Mesenchymal stem cell (in vitro differentiated cells and primary cell): Measurements from ENCODE around the gene FGGY.

Source experiments
- DNase-seq: peaks from one replicate; pipeline ENCODE4 v3.0.0-alpha.2; 2013
- H2AFZ ChIP-seq: one replicate; pipeline ENCODE4 v1.6.1; 2013; ENCODE audit warnings: low read depth, mild to moderate bottlenecking, control low read depth, inconsistent platforms, low read length, moderate library complexity
- H2AK5ac ChIP-seq: 2 replicates; pipeline ENCODE4 v1.6.1; 2013; ENCODE audit warnings: low read length, moderate library complexity, mild to moderate bottlenecking, inconsistent platforms; ENCODE audit not compliant: severe bottlenecking
- H2BK120ac ChIP-seq: one replicate; pipeline ENCODE4 v1.6.1; 2013; ENCODE audit warnings: low read depth, mild to moderate bottlenecking, inconsistent platforms, low read length, moderate library complexity
- H2BK12ac ChIP-seq, 2 experiments: one replicate each; pipeline ENCODE4 v1.6.1; 2013; ENCODE audit warnings: inconsistent platforms in 2 of 2, low read length in 2 of 2, mild to moderate bottlenecking in 2 of 2, moderate library complexity in 2 of 2, control low read depth in 1 of 2
- H2BK15ac ChIP-seq: one replicate; pipeline ENCODE4 v1.6.1; 2013; ENCODE audit warnings: mild to moderate bottlenecking, low read depth, inconsistent platforms; ENCODE audit not compliant: poor library complexity, severe bottlenecking
- H2BK5ac ChIP-seq: 2 replicates; pipeline ENCODE4 v1.6.1; 2013; ENCODE audit warnings: low read depth, mild to moderate bottlenecking, low read length, control low read depth, inconsistent platforms; ENCODE audit not compliant: poor library complexity, severe bottlenecking
- H3K14ac ChIP-seq, 2 experiments: one replicate each; pipeline ENCODE4 v1.6.1; 2013; ENCODE audit warnings: inconsistent platforms in 2 of 2, low read length in 2 of 2, control low read depth in 1 of 2, mild to moderate bottlenecking in 1 of 2, moderate library complexity in 1 of 2
- H3K18ac ChIP-seq, 2 experiments: one replicate each; pipeline ENCODE4 v1.6.1; 2013; ENCODE audit warnings: inconsistent platforms in 2 of 2, low read length in 2 of 2, control low read depth in 1 of 2, low read depth in 1 of 2, mild to moderate bottlenecking in 1 of 2
- H3K23ac ChIP-seq, 2 experiments: one replicate each; pipeline ENCODE4 v1.6.1; 2013; ENCODE audit warnings: inconsistent platforms in 2 of 2, low read length in 2 of 2, mild to moderate bottlenecking in 2 of 2, moderate library complexity in 2 of 2, control low read depth in 1 of 2
- H3K27ac ChIP-seq: 2 replicates; pipeline ENCODE4 v1.5.1; 2013; ENCODE audit warnings: mild to moderate bottlenecking, moderate library complexity, low read length, control low read depth, inconsistent platforms; ENCODE audit not compliant: poor library complexity, severe bottlenecking
- H3K27me3 ChIP-seq, 2 experiments: 2 replicates each; pipeline versions ENCODE4 v1.6.1 to v1.7.0; 2013; ENCODE audit warnings: low read length in 2 of 2, mild to moderate bottlenecking in 2 of 2, moderate library complexity in 2 of 2, control low read depth in 1 of 2, inconsistent platforms in 1 of 2; ENCODE audit not compliant: control insufficient read depth in 1 of 2, insufficient read depth in 1 of 2
- H3K36me3 ChIP-seq, 2 experiments: 2 replicates each; pipeline versions ENCODE4 v1.6.1 to v1.7.0; 2013; ENCODE audit warnings: low read length in 2 of 2, control low read depth in 1 of 2, inconsistent platforms in 1 of 2, low read depth in 1 of 2, mild to moderate bottlenecking in 1 of 2; ENCODE audit not compliant: insufficient read depth in 2 of 2, control insufficient read depth in 1 of 2
- H3K4ac ChIP-seq, 2 experiments: one replicate each; pipeline ENCODE4 v1.6.1; 2013; ENCODE audit warnings: inconsistent platforms in 2 of 2, low read length in 2 of 2, mild to moderate bottlenecking in 2 of 2, moderate library complexity in 2 of 2, control low read depth in 1 of 2, low read depth in 1 of 2
- H3K4me1 ChIP-seq: 2 replicates; pipeline ENCODE4 v1.6.1; 2013; ENCODE audit warnings: low read depth, low read length, control low read depth; ENCODE audit not compliant: control insufficient read depth, insufficient read depth
- H3K4me2 ChIP-seq: 2 replicates; pipeline ENCODE4 v1.6.1; 2013; ENCODE audit warnings: low read length, mild to moderate bottlenecking, inconsistent platforms; ENCODE audit not compliant: poor library complexity, severe bottlenecking
- H3K4me3 ChIP-seq, 2 experiments: 2 replicates each; pipeline versions ENCODE4 v1.5.1 to v1.7.0; 2013; ENCODE audit warnings: low read length in 2 of 2, mild to moderate bottlenecking in 2 of 2, control low read depth in 1 of 2, low read depth in 1 of 2; ENCODE audit not compliant: insufficient read depth in 1 of 2
- H3K79me1 ChIP-seq: replicated peaks from 2 replicates; pipeline ENCODE4 v1.6.1; 2013; ENCODE audit warnings: mild to moderate bottlenecking, control low read depth, low read length, inconsistent platforms; ENCODE audit not compliant: poor library complexity, severe bottlenecking
- H3K9ac ChIP-seq: 2 replicates; pipeline ENCODE4 v1.7.0; 2013; ENCODE audit warnings: mild to moderate bottlenecking, low read length, moderate library complexity
- H3K9me3 ChIP-seq: 2 replicates; pipeline ENCODE4 v1.7.0; 2013; ENCODE audit warnings: mild to moderate bottlenecking, low read length; ENCODE audit not compliant: control insufficient read depth
- H4K8ac ChIP-seq: one replicate; pipeline ENCODE4 v1.6.1; 2013; ENCODE audit warnings: inconsistent platforms, mild to moderate bottlenecking, low read length, moderate library complexity
- H4K91ac ChIP-seq: one replicate; pipeline ENCODE4 v1.6.1; 2013; ENCODE audit warnings: mild to moderate bottlenecking, low read length, inconsistent platforms
- WGBS: methylation state at CpG from one replicate; pipeline ENCODE4 v1.1.7; 2013; ENCODE audit warnings: mixed read lengths; 5-methylcytosine and 5-hydroxymethylcytosine counted together

The FGGY gene

DNA sequence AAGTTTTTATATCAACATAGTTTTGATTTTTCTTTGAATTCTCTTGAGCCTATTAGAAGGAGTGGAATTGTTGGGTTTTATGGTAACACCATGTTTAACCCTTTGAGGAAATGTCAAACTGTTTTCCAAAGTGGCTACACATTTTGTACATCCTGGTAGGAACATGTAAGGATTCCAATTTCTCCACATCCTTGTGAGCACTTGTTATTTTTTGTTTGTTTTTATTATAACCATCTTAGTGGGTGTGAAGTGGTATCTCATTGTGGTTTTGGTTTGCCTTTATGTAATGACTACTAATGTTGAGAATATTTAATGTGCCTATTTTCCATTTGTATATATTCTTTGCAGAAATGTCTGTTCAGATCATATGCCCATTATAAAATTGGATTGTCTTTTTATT, 120.5 kb downstream of the FGGY start:
- Histone ChIP-seq H3K79me1 (peaks cover 2% of the 10 kb centered on the region), H3K36me3 (no peaks in the 10 kb centered on the region), H3K9me3 (no peaks in the 10 kb centered on the region), H3K27me3 (no peaks in the 10 kb centered on the region), H2BK5ac (no peak overlapping the region), H2AK5ac (no peak overlapping the region), H3K4ac (no peak overlapping the region), H4K91ac (no peak overlapping the region), H3K4me2 (no peak overlapping the region), H3K23ac (no peak overlapping the region), H3K4me3 (no peak overlapping the region), H3K27ac (no peak overlapping the region), H2BK12ac (no peak overlapping the region), H3K9ac (no peak overlapping the region), H3K14ac (no peak overlapping the region), H2AFZ (no peak overlapping the region), H2BK15ac (no peak overlapping the region), H3K18ac (no peak overlapping the region), H3K4me1 (no peaks in the 10 kb centered on the region), H4K8ac (no peak overlapping the region), H2BK120ac (no peak overlapping the region)
- DNase-seq: no peak

DNA sequence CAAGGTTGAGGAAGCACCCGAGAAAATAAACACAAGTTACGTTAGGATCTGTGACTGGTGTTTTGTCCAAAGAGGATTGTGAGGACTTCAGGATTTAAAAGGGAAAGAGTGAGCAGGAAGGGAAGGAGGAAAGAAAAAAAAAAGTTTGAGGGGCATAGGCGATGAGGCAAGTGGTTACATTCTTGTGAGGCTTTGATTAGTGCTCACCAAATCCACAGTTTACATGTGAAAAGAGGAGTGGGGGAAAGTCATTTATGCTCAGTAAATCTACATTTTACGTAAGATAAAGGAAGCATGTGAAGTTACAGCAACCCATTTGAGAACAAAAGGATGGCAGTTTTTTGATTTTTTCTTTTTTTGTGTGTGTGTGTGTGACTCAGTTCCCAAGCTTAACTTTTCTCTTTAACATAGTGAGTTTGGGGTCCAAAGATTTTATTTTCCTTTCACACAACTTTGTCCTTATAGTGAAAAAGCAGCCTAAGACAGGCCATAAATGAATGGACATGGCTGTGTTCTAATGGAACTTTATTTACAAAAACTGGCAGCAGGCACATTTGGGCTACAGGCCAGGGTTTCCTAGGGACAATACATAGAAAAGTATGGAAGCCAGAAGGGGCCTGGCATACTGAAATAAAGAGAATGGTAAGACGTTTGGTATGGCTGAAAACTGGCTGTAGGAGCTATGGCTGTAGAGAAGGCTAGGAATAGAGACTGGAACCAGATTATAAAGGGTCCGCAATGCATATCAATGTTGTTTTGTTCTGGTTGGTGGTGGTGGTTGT, 121.7 kb downstream of the FGGY start:
- Histone ChIP-seq H3K9ac (no peak overlapping the region), H3K23ac (no peak overlapping the region), H4K8ac (no peak overlapping the region), H2BK5ac (no peak overlapping the region), H3K27ac (no peak overlapping the region), H2AK5ac (no peak overlapping the region), H3K4me3 (no peak overlapping the region), H2BK15ac (no peak overlapping the region), H3K27me3 (no peaks in the 10 kb centered on the region), H3K14ac (no peak overlapping the region), H3K9me3 (no peaks in the 10 kb centered on the region), H3K4ac (no peak overlapping the region), H3K4me2 (no peak overlapping the region), H3K4me1 (no peaks in the 10 kb centered on the region), H4K91ac (no peak overlapping the region), H3K36me3 (no peaks in the 10 kb centered on the region), H2AFZ (no peak overlapping the region), H2BK120ac (no peak overlapping the region), H3K18ac (no peak overlapping the region), H2BK12ac (no peak overlapping the region), H3K79me1 (peaks cover 2% of the 10 kb centered on the region)
- no peak for DNase-seq
- 87% methylated on average over 6 of the region's 6 CpGs for WGBS

DNA sequence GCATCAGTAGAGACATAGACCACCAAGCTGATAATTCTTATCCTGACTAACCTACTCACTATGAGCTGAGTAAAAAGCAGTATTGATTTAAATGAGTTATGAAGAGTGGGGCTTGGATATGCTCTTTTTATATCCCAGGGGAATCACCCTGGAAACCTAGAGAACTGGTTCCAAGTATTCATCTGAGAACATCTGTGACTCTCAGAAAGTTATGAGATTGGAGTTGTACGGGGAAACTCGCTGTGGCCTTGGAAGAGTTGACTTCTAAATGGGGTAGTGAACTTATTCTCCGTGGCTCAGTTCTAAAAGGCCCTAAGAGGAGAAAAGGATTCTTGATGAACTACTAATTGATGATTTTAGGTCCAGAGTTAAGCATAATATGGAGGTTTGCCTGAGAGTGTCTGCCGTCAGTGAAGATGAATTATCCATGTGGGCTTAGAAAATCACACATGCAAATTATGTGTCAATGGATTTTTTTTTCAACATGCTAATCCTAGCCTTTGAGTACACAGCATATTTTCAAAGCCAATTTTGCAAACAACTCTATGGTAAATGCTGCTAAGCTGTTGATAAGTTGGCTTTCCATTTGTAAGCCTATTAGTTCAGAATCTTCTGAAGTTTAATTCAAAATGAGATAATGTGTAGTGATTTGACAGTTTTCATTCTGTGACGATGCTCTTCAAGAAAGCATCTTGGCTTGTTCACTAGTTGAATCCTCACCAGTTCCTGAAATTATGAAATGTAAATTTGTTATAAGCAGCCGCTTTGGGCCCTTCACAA, 122.7 kb downstream of the FGGY start:
- H3K79me1 ChIP-seq: peaks cover 2% of the 10 kb centered on the region
- no peak overlapping the region for H3K18ac ChIP-seq
- H2AFZ ChIP-seq: no peak overlapping the region
- no peak overlapping the region for H2AK5ac ChIP-seq
- no peak overlapping the region for H2BK120ac ChIP-seq
- H3K4ac ChIP-seq: no peak overlapping the region
- H4K91ac ChIP-seq: no peak overlapping the region
- H3K23ac ChIP-seq: no peak overlapping the region
- no peak overlapping the region for H3K4me3 ChIP-seq
- no peaks in the 10 kb centered on the region for H3K27me3 ChIP-seq
- H3K27ac ChIP-seq: no peak overlapping the region
- no peaks in the 10 kb centered on the region for H3K36me3 ChIP-seq
- H3K9ac ChIP-seq: no peak overlapping the region
- H2BK5ac ChIP-seq: no peak overlapping the region
- H3K4me1 ChIP-seq: no peaks in the 10 kb centered on the region
- no peak for DNase-seq
- H3K14ac ChIP-seq: no peak overlapping the region
- H4K8ac ChIP-seq: no peak overlapping the region
- H2BK15ac ChIP-seq: no peak overlapping the region
- whole genome bisulfite sequencing: 96% methylated on average over 6 of the region's 6 CpGs
- H3K9me3 ChIP-seq: no peaks in the 10 kb centered on the region
- H2BK12ac ChIP-seq: no peak overlapping the region
- no peak overlapping the region for H3K4me2 ChIP-seq

DNA sequence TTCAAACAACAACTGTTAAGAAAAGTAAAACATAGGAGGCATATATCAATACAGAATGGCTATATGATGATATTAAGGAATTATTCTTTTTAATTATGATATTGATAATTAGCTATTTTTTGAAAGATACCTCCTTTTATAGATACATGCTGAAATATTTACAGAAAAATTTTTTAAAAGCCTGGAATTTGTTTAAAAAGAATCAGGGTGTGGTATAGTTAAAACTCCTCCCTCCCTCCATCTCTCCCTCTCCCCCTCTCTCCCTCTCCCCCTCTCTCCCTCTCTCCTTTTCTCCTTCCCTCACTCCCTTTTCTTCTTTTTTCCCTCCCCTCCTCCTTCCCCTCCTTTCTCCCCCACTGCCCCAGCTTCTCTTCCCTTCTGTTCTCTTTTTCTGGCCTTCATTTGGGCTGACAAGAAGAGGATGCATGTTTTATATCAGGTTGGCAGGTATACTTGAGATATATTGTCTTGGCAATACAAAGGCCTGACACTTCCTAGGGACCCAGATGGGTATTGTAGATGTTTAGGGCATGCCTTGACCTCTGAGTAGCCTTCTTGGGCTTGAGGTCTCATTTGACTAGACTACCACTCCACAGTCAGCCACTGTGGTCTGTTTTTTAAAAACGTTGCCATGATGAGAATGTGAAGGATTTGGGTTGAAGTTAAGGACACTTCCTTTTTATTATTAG, 124.5 kb downstream of the FGGY start:
- no peak overlapping the region for H2AK5ac ChIP-seq
- H3K79me1 ChIP-seq: peaks cover 2% of the 10 kb centered on the region
- H4K8ac ChIP-seq: no peak overlapping the region
- no peak overlapping the region for H2BK5ac ChIP-seq
- H4K91ac ChIP-seq: no peak overlapping the region
- H2BK15ac ChIP-seq: no peak overlapping the region
- no peak overlapping the region for H3K23ac ChIP-seq
- no peak overlapping the region for H3K4ac ChIP-seq
- no peak overlapping the region for H3K27ac ChIP-seq
- WGBS: 20% methylated on average over 1 of the region's 1 CpG
- H3K4me2 ChIP-seq: no peak overlapping the region
- H3K36me3 ChIP-seq: no peaks in the 10 kb centered on the region
- no peak overlapping the region for H2BK12ac ChIP-seq
- H2AFZ ChIP-seq: no peak overlapping the region
- H3K18ac ChIP-seq: no peak overlapping the region
- no peak overlapping the region for H3K4me3 ChIP-seq
- no peaks in the 10 kb centered on the region for H3K27me3 ChIP-seq
- H3K9me3 ChIP-seq: no peaks in the 10 kb centered on the region
- H2BK120ac ChIP-seq: no peak overlapping the region
- DNase-seq: no peak
- H3K4me1 ChIP-seq: no peaks in the 10 kb centered on the region
- no peak overlapping the region for H3K14ac ChIP-seq
- no peak overlapping the region for H3K9ac ChIP-seq
